Activated naive CD4-positive, alpha-beta T cell treated with anti-CD3 and anti-CD28 coated beads, Interleukin-2, amount 50 U/mL, for 72 hours (primary cell): ENCODE data around the gene ZFP42. TPM values are rescaled to one million over a fixed set of nuclear protein-coding genes. Genes with fewer than 3 reads are reported as not detected.
A peak's percentile ranks its signal among the peaks of the same experiment; 100 is the strongest.
"Not testable (repeated sequence)": the region's sequence is repeated elsewhere in the genome, so short reads cannot be mapped to it uniquely, and the experiment has no call there.

Source experiments
- ATAC-seq, 2 donors: fragments of 150-1000 bp; cut with Tn5 transposase; 2 replicates each; pipeline ENCODE4 v1.10.0; 2021; ENCODE audit warnings: mild to moderate bottlenecking in 2 of 2, moderate library complexity in 2 of 2
- DNase-seq, 2 donors: peaks; one replicate each; pipeline ENCODE4 v3.0.0; 2021 to 2022; ENCODE audit warnings: low spot score in 2 of 2
- H3K27ac Mint-ChIP-seq, 2 donors: one replicate each; pipeline ENCODE4 v1.8.0; 2022; ENCODE audit warnings: mild to moderate bottlenecking in 2 of 2, mixed read lengths in 2 of 2
- H3K36me3 Mint-ChIP-seq, 2 donors: one replicate each; pipeline ENCODE4 v1.8.0; 2022; ENCODE audit warnings: mixed read lengths in 2 of 2
- H3K9me3 Mint-ChIP-seq, 2 donors: one replicate each; pipeline ENCODE4 v1.8.0; 2022; ENCODE audit warnings: mixed read lengths in 2 of 2
- total RNA-seq, 2 donors: library from RNA; stranded (reverse); gene quantifications; one replicate each; pipeline ENCODE4 v1.2.3, GENCODE V29; 2022

The ZFP42 gene
- total RNA-seq: not detected

DNA sequence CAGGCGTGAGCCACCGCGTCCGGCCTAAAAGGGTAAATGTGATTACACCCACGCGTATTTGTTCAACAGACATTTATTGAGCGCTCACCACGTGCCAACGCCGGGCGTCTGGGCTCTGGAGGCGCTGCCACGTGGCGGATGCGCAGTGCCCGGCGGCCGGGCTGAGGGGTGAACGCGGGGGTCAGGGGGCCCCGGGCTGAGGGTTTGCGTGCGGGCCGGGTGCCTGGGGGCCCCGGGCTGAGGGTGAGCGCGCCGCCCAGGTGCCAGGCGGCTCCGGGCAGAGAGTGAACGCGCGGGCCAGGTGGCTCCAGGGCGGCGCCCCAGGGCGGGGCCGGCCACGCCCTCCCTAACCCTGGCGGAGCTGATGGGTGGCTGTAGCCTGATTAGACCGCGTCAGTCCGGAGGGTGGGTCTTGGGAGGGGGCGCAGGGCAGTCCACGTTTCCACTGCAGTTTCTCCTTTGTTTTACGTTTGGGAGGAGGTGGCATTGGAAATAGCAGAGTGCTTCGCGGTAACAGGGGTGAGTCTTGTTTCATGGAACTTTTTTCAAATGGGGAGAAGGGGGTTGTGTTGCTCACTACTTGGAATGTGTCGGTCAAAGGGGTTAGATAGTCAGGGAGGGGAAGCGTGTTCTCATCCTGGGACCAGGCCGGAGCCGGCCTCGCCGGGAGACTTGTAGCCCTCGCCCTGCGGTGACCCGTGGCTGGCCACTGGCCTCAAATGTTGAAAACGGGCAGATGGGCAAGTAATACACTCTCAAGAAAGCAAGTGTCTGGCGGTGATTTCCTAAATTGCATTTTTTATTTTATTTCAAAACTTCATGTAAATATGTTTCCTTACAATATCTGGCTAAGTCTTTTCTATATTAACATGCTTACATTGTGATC is at the start of gene ZFP42:
TSS of gene ZFP42 (plus strand) at position 450 of the 886 bp plus-strand sequence. CDS start 7,037 bp downstream, outside the sequence.
- DNase-seq (no peak), ATAC-seq (no peak)
- Mint-ChIP-seq H3K9me3 (peaks cover 18 to 29% of the 10 kb centered on the region in 2 donors), H3K27ac (no peak within 1 kb of the TSS), H3K36me3 (peaks cover 18 to 33% of the 10 kb centered on the region in 2 donors)

DNA sequence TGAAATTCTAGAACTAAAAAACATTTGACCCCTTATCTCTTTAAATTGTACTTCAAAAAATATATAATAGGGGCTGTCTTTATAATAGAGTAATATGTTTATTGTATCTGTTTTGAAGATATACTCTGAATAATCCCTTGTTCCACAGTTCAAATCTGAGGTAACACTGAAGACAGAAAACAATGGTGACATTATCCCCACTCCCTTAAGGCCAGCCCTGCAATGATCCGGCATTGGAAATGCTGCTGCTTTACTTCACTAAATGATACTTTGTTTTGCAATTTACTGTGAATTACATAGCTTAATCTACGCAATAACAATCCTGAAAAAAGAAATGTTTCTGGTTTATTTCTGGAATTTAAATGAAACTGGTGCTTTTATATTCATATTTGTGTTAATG is 34.4 kb upstream of the ZFP42 start:
- ATAC-seq: no peak
- H3K27ac Mint-ChIP-seq: no peak overlapping the region

DNA sequence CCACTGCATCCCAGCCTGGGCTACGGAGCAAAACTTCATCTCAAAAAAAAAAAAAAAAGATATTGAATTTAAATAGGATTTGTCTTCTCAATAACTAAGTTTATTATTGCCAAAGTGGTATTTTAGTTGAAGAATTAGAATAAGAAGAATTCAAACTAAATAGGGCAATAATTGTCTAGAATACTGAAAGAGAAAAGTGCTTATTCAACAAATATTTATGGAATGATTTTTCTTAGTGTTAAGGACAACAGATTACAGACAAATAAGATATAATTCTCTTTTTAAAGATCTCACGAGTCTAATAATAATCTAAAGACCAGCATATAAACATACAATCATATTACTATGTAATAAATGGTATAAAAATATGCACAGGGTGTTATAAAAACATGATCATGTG is 33.6 kb upstream of the ZFP42 start:
- no peak overlapping the region for H3K27ac Mint-ChIP-seq
- no peak for DNase-seq
- H3K9me3 Mint-ChIP-seq: peaks cover 5 to 8% of the 10 kb centered on the region in 2 donors
- ATAC-seq: no peak
- peaks cover 0 to 4% of the 10 kb centered on the region in 2 donors for H3K36me3 Mint-ChIP-seq

More for the DNA sequence above, 34.4 kb upstream of the ZFP42 start:
- H3K36me3 Mint-ChIP-seq: peaks cover 0 to 4% of the 10 kb centered on the region in 2 donors
- no peak for DNase-seq
- peaks cover 5 to 8% of the 10 kb centered on the region in 2 donors for H3K9me3 Mint-ChIP-seq

DNA sequence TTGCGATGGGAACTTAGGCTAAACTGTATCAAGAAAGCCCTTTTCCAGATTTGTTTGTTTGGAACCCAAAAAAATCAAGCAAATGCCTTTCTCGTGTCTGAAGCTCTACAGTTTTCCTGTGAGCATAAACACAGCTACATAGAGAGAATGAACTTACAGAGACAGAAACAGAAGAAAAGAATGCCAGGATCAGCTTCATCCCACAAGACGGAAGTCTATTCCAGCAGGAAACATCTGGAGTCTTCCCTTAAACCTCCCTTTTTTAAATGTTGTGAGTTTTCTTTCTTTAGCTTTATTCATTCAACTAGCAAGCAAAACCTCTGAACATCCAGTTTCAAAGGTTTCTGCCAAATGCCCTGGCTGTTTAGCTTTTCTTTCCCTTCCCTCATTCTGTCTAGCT is 32.6 kb upstream of the ZFP42 start:
- Mint-ChIP-seq H3K36me3 (peaks cover 0 to 4% of the 10 kb centered on the region in 2 donors), H3K27ac (no peak overlapping the region), H3K9me3 (peaks cover 5 to 8% of the 10 kb centered on the region in 2 donors)
- ATAC-seq: no peak
- no peak for DNase-seq

DNA sequence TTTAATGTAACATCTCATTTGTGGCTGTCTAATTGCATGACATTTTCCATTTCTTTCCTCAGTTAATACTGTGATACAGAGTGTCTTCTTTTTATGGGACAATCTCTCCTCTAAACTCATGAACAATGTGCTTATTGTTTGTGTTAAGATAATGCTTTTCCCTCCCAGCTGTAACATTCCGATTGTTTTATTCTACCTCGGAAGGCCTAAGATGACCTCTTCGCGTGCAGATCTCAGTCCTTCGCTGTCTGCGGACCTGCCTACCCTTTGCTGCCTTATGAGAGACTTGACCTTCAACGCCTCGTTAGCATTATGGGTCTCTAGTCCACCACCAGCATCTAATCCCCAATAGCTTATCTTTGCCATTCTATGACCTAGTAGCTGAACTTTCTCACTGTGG is 29.8 kb upstream of the ZFP42 start:
- Mint-ChIP-seq H3K36me3 (peaks cover 0 to 9% of the 10 kb centered on the region in 2 donors), H3K27ac (no peak overlapping the region), H3K9me3 (peaks cover 0 to 10% of the 10 kb centered on the region in 2 donors)
- DNase-seq (no peak), ATAC-seq (no peak)

DNA sequence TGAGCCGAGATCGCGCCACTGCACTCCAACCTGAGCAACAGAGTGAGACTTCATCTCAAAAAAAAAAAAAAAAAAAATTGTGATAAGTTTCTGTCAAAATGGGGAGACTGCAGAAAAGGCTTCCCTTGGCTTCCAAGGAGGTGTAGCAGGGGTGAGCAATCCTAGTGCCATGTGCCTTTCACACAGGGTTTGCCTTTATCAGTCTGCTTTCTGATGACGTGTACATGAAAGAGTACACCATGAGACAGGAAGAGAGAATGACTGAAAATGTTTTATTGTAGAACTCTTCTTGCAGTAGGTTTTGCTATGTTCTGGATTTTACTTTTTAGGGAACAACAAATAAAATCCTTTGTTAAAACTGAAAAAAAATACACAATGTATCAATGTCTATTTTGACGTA is 23.4 kb upstream of the ZFP42 start:
- no peak overlapping the region for H3K27ac Mint-ChIP-seq
- peaks cover 0 to 11% of the 10 kb centered on the region in 2 donors for H3K36me3 Mint-ChIP-seq
- DNase-seq (no peak), ATAC-seq (no peak)
- peaks cover 4 to 12% of the 10 kb centered on the region in 2 donors for H3K9me3 Mint-ChIP-seq

DNA sequence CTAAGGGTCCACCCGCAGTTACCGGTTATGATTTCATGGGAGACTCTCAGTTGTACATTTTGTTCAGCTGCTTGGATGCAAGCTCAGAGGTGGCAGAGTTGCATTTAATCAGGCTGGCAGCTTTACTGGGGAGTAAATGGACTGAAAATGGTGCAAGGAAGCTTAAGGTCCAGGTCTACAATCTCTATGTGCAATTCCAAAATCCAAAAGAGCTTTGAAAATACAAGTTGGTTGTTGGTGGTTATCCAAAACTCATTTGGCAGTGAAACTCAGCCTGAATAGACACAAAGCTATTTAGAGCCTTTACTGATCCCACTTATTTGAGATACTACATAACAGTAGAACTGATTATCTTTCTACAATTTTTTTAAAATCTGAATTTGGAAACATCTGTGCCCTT is 11.8 kb upstream of the ZFP42 start:
- peaks cover 10 to 14% of the 10 kb centered on the region in 2 donors for H3K36me3 Mint-ChIP-seq
- no peak overlapping the region for H3K27ac Mint-ChIP-seq
- peaks cover 27 to 33% of the 10 kb centered on the region in 2 donors for H3K9me3 Mint-ChIP-seq
- ATAC-seq (no peak), DNase-seq (no peak)

DNA sequence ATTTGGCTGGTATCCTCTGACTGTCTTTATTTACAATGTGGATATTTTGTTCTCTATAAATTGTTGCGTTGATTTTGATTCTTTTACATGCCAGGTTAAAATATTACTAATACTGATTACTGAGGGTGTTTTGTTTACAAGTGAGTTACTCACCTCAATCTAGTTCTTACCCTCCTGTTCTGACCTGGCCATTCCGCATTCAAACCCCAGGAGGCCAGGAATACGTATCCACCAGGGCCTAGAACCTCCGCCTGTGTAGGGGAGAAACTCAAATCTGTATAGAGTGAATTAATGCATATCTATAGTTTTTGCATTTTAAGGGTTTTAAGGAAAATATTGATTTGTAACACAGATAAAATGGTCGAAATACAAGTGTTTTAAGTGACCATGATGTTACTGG is 2.6 kb upstream of the ZFP42 start:
- Mint-ChIP-seq H3K36me3 (peaks cover 18 to 33% of the 10 kb centered on the region in 2 donors), H3K27ac (peak overlapping the region in 1 of 2 donors; percentile 37), H3K9me3 (peaks cover 12 to 31% of the 10 kb centered on the region in 2 donors)
- ATAC-seq (no peak), DNase-seq (no peak)

DNA sequence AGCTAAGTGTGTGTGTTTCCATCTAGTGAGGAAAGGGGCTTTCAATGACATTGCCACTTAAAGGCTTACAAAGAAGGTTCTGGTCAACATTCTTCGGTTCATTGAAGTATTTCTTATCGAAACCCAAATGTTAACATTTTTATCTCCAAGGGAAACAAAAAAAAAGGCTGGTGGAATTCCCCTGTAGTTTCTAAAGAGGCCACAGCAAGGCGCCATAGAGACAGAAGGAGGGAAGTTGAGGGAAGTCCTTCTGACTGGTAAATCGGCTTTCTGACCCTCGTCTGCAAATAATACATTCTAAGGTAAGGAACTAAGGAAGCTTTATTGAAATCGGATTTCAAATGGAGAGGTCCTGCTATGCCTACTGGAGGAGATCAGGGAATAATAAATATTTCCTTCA is 1.7 kb upstream of the ZFP42 start:
- ATAC-seq: no peak
- Mint-ChIP-seq H3K9me3 (peaks cover 12 to 31% of the 10 kb centered on the region in 2 donors), H3K36me3 (peaks cover 18 to 33% of the 10 kb centered on the region in 2 donors), H3K27ac (no peak overlapping the region)
- no peak for DNase-seq

DNA sequence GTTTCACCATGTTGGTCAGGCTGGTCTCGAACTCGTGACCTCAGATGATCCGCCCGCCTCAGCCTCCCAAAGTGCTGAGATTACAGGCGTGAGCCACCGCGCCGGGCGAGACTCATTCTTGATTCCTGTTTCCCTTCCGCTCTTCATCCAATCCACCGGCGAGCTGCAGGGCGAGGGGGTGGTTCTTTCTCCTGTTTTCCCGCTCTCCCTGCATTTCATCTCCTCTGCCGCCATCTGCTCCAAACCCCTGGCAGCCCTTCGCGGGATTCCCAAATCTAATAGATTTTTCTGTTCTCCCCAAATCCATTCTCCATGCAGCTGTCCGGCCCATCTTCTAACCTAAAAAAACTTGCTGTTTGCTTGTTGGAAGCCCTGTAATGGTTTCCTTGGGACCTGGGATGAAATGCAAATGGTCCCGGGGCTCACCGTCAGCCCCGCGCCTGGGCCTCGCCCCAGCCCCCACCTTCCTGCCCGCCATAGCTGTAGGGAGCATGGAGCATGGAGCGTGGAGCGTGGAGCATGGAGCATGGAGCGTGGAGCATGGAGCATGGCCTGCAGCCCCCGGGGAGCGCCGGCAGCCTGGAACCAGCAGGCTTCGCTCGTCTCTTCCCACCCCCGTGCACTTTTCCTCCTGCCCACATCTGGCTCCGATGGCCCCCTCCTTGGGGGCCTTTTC is 1.1 kb downstream of the ZFP42 start:
- no peak overlapping the region for H3K27ac Mint-ChIP-seq
- ATAC-seq (no peak), DNase-seq (no peak)
- peaks cover 18 to 27% of the 10 kb centered on the region in 2 donors for H3K9me3 Mint-ChIP-seq
- H3K36me3 Mint-ChIP-seq: peaks cover 18 to 33% of the 10 kb centered on the region in 2 donors

DNA sequence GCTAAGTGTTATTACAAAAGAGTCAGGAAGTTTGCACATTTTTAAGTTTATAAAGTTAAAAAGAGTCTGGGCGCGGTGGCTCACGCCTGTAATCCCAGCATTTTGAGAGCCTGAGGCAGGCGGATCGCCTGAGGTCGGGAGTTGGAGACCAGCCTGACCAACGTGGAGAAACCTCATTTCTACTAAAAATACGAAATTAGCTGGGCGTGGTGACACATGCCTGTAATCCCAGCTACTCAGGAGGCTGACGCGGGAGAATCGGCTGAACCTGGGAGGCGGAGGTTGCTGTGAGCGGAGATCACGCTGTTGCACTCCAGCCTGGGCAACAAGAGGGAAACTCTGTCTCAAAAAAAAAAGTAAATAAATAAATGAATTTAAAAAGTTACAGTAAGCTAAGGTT is 2.4 kb downstream of the ZFP42 start:
- Mint-ChIP-seq H3K9me3 (peaks cover 22 to 24% of the 10 kb centered on the region in 2 donors), H3K36me3 (peaks cover 18 to 30% of the 10 kb centered on the region in 2 donors)
- not testable (repeated sequence) for H3K27ac Mint-ChIP-seq, DNase-seq, ATAC-seq

DNA sequence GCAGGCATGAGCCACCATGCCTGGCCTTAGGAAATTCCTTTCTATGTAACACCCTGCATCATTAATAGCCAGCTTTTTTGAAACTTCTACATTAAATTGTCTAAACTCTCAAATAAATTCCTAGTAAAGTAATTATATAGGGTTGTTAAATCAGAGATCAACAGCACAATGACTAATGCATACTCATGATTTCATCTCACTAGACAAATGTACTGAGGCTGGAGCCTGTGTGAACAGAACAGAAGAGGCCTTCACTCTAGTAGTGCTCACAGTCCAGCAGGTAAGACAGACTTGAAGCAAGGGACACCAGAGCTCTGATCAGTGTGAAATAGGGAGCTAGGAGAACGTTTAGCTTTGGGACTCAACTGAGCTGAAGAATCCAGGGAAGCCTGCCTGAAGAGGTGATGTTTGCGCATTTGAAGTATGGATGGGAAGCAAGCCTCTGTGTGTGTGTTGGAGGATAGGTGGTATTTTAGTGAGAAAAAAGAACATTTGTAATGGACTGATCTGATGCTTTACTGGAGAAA is 3.9 kb downstream of the ZFP42 start:
- no peak for DNase-seq
- H3K27ac Mint-ChIP-seq: no peak overlapping the region
- no peak for ATAC-seq
- H3K36me3 Mint-ChIP-seq: peaks cover 15 to 18% of the 10 kb centered on the region in 2 donors
- H3K9me3 Mint-ChIP-seq: peaks cover 11 to 27% of the 10 kb centered on the region in 2 donors

DNA sequence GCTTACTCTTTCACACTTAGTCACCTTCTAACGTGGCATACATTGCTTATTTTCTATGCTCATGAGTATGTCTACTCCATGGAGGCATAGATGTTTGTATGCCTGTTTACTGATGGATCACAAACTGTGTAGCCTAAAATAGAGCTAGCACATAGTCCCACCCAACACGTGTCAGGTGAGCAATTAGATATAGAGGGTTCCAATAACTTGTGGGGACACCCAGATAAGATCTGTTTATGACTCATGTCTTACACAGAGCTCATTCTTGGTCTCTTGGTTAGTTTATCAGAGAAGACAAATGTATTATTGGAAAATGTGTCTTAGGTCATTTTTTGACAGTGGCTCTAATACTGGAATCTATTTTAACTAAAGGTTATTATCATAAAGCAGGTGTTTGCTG is 6.8 kb downstream of the ZFP42 start:
- H3K27ac Mint-ChIP-seq: no peak overlapping the region
- no peak for ATAC-seq
- DNase-seq: no peak
- H3K9me3 Mint-ChIP-seq: peaks cover 3 to 26% of the 10 kb centered on the region in 2 donors
- peaks cover 4% of the 10 kb centered on the region in 2 donors for H3K36me3 Mint-ChIP-seq

DNA sequence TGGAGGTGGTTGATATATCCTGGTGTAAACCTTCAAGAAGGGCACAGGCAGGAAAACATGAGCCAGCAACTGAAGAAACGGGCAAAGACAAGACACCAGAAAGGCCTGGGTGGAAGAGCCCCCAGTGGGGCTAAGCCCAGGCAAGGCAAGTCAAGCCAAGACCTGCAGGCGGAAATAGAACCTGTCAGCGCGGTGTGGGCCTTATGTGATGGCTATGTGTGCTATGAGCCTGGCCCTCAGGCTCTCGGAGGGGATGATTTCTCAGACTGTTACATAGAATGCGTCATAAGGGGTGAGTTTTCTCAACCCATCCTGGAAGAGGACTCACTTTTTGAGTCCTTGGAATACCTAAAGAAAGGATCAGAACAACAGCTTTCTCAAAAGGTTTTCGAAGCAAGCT is 7.2 kb downstream of the ZFP42 start:
- Mint-ChIP-seq H3K27ac (no peak overlapping the region), H3K36me3 (peaks cover 0 to under 1% of the 10 kb centered on the region in 2 donors), H3K9me3 (peaks cover 0 to 23% of the 10 kb centered on the region in 2 donors)
- no peak for DNase-seq
- no peak for ATAC-seq

DNA sequence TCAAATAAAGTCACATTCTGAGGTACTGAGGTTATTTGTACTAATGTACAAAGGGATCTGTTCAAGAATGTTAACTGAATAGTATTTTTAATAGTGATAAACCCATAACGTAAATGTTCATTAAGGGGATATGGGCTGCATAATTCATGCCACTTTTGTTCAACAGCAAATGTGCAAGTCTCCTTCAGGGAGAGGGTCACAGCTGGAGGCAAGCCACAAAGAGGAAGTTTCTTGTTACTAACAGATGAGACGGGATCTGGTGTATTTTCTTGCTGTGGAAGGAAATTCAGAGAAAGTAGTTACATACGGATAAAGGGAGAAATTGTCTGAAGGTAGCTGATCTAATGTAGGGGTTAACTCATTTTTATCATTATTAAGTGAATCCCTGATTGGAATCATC is 10.0 kb downstream of the ZFP42 start:
- no peak for ATAC-seq
- H3K36me3 Mint-ChIP-seq: no peaks in the 10 kb centered on the region
- DNase-seq: no peak
- no peak overlapping the region for H3K27ac Mint-ChIP-seq
- peaks cover 0 to 23% of the 10 kb centered on the region in 2 donors for H3K9me3 Mint-ChIP-seq

DNA sequence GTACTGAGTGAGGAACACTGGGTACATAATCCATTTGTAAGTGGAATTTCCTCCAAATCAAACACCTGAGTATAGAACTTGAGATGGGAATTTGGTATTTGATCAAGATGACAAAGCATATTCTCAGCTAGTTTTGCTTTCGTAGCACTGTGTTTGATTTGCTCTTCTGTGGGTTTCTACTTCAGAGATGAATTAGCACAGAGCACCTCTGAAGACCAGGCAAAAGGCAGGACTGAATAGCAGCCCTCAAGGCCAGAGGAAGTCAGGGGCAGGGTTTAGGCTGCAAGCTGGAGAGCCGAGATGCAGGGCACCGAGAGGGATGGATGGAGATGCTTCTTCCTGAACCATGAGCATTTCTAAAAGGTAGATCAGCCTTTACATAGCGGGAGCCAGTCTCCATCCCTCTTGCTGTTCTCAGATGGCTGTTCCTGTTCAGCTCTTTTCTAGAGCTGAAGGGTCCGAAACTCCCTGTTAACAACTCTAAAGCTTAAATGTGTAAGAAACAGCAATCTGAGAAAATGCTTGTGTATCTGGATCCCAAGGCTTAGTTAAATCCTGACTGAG is 10.8 kb downstream of the ZFP42 start:
- ATAC-seq: no peak
- no peak for DNase-seq
- H3K9me3 Mint-ChIP-seq: peaks cover 0 to 28% of the 10 kb centered on the region in 2 donors
- no peaks in the 10 kb centered on the region for H3K36me3 Mint-ChIP-seq
- no peak overlapping the region for H3K27ac Mint-ChIP-seq

DNA sequence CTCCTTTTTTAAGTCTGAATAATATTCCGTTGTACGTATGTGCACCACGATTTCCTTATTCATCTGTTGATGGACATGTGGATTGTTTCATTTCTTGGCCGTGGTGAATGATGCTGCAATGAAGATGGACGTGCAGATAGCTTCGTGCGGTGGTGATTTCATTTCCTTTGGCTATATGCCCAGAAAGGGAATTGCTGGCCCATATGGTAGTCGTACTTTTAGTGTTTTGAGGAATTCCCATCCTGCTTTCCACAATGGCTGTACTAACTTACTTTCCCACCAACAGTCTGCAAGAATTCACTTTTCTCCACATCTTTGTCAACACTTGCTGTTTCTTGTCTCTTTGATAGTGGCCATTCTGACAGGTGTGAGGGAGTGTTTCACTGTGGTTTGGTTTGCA is 12.8 kb downstream of the ZFP42 start:
- ATAC-seq: no peak

More for the DNA sequence above, 12.8 kb downstream of the ZFP42 start:
- Mint-ChIP-seq H3K36me3 (no peaks in the 10 kb centered on the region), H3K9me3 (peaks cover 0 to 16% of the 10 kb centered on the region in 2 donors), H3K27ac (no peak overlapping the region)
- no peak for DNase-seq
